Esophagus mucosa (tissue), 1 donor: Measurements from ENCODE around the gene ASPG. TPM values are rescaled to one million over a fixed set of nuclear protein-coding genes. Genes with fewer than 3 reads are reported as not detected.

Experiments
- ATAC-seq: fragments of 200-7000 bp; cut with Tn5 transposase; one replicate; pipeline ENCODE4 v1.9.1; 2020
- total RNA-seq: library from RNA; stranded (reverse); gene quantifications from one replicate; pipeline ENCODE4 v1.2.4, GENCODE V29; 2023
- donor health status: DM: yes; HTN: yes; CAD: no.

Gene ASPG
- 59.2 TPM for total RNA-seq

DNA sequence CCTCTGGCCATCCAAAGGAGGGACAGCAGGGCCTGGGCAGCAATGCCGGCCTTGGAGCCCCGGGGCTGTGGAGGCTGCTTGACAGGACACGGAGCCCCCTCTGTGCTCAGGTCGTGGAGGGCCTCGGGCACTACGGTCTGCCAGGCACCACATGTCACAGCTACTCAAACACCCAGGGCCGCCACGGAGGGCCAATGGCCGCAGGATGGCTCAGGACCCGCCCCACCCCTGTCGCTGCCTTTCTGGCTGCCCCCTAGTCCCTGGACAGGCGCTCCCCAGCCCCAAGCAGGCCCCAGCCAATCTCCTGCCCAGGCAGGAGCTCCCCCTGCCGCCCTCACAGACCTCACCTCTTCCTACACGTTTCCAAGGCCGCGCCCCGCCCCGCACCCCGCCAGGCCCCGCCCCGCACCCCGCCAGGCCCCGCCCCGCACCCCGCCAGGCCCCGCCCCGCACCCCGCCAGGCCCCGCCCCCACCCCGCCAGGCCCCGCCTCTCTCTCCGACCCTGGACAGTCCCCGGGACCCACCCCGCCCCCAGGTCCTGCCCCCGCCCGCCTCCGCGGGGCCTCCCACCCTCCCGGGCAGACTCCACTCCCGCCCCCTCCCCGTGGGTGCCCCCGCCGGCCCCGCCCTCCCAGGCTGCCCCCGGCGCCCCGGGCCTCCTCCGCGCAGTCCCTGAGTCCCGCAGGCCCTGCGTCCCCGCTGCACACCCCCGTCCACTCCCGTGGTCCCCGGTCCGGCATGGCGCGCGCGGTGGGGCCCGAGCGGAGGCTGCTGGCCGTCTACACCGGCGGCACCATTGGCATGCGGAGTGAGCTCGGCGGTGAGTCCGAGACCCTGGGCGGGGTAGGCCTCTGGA is at the start of gene ASPG:
Gene ASPG, plus strand, starts transcription at position 669 of the 857 bp plus-strand sequence. Its CDS starts 71 bp downstream, at position 740.
- ATAC-seq = peak; percentile 26

DNA sequence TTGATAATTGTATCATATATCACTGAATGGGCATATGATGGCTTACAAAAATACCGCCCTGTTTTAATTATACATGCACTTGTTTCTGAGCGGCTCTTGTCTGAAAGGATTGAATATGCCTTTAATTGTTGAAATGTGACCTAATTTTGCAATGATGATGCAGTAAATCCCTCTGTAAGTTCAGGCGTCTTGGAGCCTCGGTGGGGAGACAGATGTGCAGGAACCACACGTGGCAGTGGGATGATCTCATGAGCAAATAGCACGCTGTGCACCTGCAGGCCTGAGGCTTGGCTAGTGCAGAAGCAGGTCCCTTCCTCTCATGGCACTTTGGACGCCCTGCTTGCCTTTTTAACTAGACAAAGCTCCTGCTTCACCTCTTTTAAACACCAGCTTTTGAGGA is 49.3 kb upstream of the ASPG start:
- ATAC-seq = no peak

DNA sequence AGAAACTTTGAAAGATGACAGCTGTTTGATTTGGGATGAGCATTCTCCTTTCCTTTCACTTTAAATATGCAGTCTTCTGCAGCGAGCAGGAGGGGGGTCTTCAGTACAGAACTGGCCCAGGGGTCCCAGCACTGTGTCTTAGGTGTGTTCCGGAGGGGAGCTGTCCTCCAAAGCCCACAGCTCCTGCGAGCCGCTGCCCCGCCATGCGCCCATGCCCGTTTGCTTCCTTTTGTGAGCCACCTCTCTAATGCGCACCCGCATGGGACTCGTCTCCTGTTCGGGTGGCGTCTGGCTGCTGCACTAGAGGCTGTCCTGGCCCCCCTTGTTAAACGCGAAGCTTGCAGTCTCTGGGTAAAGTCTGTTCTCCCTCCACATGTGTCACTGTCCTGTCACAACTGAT is 48.4 kb upstream of the ASPG start:
- ATAC-seq = no peak

DNA sequence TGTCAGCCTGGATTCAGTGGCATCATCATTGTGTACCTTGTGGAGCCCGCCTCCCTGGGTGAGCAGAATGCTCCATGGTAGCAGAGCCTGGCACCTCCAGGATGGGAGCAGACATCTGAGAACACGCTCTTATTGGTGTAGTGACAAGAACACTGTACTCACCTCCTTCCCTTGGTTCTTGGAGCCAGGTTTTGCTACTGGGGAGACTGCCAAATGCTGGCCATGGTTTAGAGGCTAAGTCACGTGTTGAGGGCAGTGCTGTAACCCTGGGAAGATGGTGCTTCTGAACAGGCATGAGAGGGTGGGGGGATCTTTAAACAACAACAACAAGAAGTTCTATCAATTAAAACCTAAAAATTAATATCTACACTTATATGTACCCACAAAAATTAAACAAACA is 47.6 kb upstream of the ASPG start:
- no peak for ATAC-seq

DNA sequence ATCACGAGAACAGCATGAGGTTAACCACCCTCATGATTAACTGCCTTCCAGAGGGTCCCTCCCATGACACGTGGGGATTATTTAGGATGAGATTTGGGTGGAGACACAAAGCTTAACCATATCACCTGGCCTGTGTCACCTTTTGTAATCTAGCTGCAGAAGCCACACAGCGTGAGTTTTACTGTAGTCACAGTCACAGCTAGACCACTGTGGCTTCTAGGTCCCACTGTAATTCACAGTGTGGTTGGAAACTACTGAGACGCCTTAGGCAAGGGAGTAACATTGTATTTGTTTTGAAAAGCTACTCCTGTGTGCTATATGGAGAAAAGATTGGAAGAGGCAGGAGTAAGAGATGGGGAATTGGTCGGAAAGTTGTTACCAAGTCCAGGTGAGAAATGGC is 46.3 kb upstream of the ASPG start:
- ATAC-seq = no peak

DNA sequence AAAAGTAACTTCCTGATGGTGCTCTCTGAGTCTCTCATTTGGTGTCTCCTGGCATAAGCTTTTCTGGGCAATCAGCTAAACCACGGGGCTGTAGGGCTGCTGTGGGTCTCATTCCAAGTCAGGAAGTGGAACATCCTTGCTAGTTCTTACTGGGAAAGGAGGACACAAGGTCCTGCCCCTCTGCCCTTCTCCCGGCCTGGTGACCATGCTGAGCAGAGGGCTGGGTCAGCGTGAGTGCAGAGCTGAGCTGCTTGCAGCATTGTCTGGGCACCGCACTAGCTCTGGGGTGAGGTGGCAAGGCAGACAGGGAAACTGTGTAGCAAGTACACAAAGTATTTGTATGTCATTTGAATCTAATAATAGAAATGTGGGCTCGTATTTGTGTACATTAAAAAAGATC is 45.0 kb upstream of the ASPG start:
- no peak for ATAC-seq

DNA sequence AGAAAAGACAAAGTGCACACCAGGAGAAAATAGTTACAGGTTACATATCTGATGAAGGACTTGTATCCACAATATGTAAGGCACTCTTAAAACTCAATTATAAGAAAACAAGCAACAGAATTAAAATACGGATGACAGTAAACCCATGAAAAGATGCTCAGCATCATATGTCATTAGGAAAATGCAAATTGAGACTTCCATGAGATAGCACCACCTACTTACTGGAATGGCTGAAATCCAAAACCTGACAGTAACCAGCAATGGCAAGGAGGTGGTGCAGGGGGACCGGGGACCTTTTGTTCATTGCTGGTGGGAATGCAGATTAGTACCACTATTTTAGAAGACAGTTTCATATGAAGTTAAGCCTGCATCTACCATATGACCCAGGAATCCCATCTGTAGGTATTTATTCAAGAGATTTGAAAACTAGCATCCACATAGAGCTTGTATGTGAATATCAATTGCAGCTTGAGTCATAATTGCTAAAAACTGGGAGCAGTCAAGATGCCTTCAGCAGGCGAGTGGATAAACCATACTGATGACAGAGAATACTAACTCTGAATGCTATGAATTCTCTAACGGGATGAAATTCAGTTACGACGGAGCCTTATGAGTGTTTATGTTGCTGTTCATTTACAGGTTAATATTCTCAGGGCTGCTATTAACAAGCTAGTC is 43.9 kb upstream of the ASPG start:
- ATAC-seq = no peak

DNA sequence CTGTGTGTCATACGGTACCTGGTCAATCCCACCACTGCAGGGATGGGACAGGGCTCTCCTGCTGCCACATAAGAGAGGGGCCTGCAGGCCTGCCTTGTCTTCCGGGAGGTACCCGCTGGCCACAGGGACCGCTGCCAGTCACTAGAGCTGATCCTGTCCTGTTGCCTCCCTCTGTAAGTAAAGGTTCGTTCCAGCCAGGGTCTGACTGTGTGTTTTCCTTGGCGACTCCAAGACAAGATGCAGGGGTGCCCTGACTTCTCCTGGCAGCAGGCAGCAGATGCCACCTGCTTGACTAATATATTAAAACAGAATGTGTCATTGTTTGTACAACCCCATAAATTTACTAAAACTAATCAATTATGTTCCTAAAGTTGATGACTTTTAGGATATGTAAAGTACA is 41.5 kb upstream of the ASPG start:
- no peak for ATAC-seq

DNA sequence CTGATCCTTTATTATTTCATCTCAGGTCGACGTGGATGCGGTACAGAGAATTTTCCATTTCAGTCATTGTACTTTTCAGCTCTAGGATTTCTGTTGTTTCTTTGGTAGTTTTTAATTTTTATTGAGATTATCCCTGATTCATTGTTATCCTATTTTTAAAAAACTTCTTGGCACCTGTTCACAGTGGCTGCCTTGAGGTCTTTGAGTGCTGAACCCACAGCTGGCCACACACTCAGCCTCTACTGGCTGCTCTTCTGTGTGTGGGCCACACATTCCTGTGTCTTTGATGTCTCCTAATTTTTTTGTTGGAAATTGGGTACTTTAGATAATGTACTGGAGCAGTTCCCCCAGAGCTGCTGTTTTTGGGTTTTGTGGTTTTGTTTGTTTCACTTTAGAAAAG is 37.7 kb upstream of the ASPG start:
- ATAC-seq = no peak

DNA sequence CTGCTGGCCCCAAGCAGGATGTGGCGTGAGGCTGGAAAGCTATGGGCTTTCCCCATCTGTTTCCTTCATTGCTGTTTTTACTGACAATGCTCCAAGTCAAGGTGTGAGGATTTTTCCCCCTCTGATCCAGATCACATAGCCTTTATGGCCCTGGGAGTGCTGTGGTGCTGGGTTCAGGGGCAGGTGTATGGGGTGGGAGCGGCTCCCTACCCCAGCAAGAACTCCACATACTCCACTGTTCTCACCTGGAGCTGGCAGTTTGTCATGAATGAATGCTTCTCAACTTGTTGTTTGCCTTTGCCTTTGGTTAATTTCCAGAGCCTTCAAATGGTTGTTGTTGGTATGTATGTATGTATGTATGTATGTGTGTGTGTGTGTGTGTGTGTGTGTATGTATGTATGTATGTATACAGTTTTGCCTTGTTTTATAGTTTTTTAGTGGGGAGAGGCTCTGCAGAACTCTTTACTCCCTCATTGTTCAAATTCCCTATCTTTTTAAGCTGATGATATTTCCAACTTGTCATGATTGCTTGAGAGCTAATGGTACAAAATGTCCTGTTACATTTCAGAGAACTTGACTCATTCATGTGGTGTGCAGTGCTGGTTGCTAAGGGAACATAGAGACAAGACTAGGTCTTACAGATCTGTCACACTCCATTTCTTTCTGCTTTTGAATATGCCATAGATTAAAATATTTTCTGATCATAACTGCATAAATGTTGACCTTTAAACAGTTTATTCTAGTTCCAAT is 36.6 kb upstream of the ASPG start:
- ATAC-seq = no peak

DNA sequence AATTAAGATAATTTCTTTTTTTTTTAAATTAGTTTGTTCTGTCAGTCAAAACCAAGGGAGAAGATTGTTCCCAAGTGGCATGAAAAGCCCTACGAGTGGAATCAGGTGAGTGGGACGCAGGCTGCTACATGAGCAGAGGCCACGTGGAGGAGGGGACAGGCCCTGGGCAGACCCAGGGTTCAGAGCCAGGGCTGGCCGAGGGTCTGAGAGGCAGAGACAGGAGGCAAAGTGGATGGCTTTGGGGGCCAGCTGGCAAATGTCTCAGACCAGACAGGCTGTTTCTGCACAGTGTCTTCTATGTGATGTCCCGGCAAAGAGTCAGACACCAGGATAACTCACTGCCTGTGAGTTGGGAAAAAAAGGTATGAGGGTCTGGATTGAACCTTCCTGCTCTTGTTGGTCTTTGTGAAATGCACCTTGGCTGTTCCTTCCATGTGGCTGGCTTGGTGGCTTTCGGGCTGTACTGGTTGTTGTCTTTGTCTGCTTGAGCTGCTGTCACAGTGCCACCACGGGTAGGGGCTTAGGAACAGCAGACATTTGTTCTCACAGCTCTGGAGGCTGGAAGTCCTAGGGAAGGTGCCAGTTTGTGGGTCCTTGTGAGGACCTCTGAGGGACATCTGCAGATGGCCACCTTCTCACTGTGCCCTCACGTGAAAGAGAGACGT is 35.8 kb upstream of the ASPG start:
- ATAC-seq = no peak

DNA sequence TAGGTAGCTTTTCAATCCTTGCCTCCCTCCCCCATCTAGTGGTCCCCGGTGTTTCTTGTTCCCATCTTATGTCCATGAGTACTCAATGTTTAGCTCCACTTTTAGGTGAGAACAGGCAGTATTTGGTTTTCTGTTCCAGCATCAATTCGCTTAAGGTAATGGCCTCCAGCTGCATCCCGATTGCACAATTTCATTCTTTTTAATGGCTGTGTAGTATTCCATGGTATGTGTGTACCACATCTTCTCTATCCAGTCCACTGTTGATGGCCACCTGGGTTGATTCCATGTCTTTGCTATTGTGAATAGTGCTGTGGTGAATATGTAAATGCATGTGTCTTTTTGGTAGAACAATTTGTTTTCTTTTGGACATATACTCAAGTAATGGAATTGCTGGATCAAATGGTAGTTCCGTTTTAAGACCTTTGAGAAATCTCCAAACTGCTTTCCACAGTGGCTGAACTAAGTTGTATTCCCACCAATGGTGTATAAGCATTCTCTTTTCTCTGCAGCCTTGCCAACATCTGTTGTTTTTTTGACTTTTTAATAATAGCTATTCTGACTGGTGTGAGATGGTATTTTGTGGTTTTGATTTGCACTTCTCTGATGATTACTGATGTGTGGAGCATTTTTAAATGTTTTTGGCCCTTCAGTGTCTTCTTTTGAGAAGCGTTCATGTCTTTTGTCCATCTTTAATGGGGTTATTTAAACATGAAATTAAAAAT is 34.2 kb upstream of the ASPG start:
- no peak for ATAC-seq

DNA sequence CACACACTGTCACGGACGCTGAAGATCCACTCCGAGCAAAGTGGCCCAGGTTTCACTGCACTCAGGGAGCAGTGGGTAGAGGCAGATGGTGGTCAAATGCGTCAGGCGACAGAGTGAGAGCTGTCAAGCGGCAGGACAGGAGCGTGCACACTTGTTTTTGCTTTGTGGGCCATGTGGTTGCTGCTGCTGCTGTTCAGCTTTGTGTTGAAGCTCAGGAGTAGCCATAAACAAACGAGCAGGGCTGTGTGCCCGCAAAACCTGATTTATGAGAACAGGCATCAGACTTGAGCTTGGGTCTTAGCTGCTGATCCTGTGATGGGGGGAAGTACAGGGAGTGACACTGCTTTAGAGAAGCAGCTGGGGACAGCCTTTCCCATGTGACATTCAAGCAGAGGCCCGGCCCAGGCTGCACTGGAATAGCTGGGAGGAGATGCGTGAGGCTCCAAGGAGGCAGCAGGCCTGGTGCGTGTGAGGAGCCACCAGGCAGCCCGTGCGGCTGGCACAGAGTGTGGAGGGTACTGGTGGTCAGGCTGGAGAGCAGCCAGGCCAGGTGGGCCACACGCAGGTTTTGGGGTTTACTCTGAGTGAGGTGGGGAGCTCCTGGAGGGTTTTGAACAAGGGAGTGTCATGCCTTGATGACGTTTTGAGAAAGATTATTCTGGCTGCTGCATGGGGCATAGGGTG is 31.1 kb upstream of the ASPG start:
- ATAC-seq = peak; percentile 13

DNA sequence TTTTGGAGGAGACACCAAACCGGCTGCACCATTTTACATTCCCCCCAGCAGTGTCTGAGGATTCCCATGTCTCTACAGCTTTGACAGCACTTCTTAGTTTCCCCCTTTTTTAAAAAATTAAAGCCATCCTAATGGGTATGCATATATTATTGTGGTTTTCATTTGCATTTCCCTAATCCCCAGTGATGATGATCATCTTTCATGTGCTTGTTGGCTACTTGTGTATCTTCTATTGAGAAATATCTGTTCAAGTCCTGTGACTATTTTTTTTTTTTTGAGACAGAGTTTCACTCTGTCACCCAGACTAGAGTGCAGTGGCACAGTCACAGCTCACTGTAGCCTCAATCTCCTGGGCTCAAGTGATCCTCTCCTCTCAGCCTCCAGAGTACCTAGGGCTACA is 23.2 kb upstream of the ASPG start:
- ATAC-seq = no peak

DNA sequence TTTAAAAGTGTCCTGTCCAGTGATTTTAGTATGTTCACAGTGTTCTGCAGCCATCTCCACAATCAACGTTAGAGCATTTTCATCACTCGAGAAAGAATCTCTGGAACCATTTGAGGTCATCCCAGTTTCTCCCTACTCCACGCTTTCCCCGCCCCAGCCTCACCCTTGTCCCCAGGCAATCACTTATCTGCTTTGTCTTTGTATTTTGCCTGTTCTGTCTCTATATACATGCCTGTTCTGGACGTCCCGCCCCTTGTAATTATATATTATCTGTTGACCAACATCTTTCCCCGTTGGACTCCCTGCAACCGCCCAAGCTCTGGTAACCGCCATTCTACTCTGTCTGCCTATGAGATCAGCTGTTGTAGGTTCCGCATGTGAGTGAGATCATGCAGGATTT is 21.5 kb upstream of the ASPG start:
- ATAC-seq = no peak

DNA sequence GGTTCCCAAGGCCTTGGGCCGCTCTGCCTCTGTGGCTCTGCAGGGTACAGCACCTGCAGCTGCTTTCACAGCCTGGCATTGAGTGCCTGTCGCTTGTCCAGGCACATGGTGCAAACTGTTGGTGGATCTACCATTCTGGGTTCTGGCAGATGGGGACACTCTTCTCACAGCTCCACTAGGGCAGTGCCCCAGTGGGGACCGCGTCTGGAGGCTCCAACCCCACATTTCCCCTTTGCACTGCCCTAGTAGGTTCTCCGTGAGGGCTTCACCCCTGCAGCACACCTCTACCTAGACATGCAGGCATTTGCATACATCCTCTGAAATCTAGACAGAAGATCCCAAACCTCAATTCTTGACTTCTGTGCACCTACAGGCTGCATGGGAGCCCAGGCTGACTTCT is 19.2 kb upstream of the ASPG start:
- ATAC-seq = no peak

DNA sequence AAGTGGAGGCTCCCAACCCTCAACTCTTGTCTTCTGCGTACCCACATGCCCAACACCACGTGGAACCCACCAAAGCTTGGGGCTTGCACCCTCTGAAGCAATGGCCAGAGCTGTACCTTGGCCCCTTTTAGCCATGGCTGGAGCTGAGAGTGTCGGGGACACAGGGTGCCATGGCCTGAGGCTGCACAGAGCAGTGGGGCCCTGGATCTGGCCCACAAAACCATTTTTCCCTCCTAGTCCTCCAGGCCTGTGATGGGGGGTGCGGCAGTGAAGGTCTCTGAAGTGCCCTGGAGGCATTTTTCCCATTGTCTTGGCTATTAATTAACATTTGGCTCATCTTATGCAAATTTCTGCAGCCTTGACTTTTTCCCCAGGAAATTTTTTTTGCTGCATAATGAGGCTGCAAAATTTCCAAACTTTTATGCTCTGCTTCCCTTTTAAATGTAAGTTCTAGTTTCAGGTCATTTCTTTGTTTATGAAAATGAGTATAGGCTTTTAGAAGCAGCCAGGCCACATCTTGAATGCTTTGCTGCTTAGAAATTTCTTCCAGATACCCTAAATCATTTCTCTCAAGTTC is 18.7 kb upstream of the ASPG start:
- ATAC-seq = no peak

DNA sequence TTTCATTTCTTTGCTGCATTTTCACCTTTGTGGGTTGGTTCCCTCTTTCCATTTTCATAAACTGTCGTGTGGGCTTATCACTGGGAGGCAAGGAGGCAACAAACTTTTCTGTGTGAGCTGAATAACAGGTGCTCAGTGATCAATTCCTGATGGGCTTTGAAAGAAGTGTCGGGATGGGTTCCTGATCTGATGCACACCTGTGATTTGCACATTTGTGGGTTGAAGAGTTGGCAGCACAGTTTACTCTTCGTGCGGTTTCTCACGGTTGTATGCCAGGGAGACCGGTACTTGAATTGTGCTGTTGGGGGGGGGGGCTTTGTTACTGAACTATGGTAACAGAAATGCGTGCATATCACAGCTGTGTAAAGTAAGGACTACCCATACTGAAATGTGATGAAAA is 16.0 kb upstream of the ASPG start:
- ATAC-seq = no peak

DNA sequence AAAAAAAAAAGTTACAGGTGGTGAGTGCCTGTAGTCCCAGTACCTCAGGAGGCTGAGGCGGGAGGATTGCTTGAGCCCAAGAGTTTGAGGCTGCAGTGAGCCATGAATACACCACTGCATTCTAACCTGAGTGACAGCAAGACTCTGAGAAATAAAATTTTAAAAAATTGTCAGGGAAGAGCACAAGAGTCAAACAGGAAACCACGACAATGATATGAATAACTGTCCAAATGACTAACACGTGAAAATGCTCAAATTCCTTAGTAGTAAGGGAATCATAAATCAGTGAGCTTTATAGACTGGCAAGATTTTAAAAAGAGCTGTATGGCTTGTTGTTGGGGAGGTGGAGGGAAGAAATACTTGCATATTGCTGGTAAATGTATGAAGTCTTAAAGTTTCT is 12.9 kb upstream of the ASPG start:
- ATAC-seq = no peak

DNA sequence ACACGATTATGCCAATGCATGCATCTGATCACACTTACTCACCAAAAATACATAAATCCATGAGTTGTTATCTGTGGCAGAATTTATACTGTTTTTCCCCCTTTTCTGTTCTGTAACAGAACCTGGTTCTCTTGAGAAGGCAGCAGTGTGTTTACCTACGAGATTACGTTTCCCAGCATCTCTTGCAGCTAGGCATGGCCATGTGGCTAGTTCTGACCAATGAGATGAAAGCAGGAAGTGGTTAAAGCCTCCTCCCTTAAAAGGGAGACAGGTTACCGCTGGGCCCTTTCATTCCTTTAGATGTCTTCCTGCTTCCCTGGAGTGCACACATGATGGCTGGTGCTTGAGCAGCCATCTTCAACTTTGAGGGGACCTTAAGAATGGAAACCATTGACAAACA is 11.7 kb upstream of the ASPG start:
- no peak for ATAC-seq

DNA sequence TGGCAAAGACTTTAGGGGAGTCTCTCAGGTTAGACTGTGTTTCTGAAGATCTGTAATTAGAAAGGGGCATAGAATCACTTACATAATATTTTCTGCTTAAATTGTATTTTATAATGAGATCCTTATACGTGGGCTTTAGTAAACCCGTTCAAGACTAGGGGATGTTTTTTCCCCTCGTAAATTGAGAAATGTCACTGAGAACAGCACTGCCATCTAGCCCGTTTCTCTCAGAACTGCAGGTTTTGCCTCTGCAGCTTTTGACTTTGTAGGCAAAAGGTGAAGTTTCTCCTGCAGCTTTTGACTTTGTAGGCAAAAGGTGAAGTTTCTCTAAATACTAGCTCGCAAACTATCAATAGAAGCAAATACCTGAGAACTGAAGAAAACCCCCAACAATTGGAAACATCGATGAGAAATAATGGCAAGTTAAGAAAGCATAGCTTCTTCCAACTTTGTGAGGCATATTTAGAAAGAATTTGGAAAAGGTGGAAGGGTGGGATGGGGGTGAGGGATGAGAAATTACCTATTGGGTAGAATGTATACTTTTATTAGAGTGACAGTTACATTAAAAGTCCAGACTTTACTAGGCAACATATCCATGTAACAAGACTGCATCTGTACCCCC is 9.9 kb upstream of the ASPG start:
- no peak for ATAC-seq
